ENCODE results near the gene CAPG.
"Not testable (repeated sequence)": the region's sequence is repeated elsewhere in the genome, so short reads cannot be mapped to it uniquely, and the experiment has no call there.

The CAPG gene, protein sequence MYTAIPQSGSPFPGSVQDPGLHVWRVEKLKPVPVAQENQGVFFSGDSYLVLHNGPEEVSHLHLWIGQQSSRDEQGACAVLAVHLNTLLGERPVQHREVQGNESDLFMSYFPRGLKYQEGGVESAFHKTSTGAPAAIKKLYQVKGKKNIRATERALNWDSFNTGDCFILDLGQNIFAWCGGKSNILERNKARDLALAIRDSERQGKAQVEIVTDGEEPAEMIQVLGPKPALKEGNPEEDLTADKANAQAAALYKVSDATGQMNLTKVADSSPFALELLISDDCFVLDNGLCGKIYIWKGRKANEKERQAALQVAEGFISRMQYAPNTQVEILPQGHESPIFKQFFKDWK

GRCh38 chr2:85409845-85410583, at the start of gene CAPG:
TSS of gene CAPG (minus strand) at chr2:85410366. CDS start at chr2:85402145, 8,221 bp downstream.
- DNase-seq: peak; percentile 62

GRCh38 chr2:85459771-85460170, 49.6 kb upstream of the CAPG start:
- DNase-seq: peak; percentile 36

DNA sequence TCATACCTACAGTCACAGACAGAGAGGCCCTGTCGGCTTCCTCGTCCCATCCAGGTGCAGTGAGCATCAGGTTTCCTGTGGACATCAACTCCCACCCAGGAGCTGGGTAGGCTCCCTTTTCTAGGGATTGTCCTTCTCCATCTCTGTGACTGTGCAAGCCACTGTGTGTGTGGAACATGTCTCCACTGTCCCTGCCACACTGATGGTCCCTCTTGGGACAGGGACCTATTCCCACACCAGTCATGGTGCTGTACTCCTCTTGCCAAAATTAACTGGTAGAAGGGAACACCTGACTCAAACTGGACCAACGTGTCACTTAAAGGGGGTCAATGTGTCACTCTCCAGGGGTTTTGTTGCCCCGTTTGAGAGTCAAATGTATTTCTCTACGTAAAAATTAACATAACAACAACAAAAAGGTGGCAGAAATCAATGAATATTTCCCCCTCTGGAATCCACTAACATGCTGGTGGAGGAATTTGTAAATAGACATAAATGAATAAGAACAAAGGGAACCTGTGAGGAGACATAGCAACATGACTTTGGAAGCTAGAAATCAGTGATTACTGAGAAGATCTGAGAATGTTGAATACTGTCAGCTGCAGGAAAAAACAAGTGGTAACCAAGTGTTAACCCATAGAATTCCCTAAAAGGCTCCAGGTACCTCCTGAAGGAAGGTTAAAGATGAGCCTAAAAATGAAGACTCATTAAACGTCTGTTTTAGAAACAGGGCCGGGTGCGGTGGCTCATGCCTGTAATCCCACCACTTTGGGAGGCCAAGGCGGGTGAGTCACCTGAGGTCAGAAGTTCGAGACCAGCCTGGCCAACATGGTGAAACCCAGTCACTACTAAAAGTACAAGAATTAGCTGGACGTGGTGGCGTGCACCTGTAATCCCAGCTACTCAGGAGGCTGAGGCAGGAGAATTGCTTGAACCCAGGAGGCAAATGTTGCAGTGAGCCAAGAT, 48.7 kb upstream of the CAPG start:
- DNase-seq: no peak

DNA sequence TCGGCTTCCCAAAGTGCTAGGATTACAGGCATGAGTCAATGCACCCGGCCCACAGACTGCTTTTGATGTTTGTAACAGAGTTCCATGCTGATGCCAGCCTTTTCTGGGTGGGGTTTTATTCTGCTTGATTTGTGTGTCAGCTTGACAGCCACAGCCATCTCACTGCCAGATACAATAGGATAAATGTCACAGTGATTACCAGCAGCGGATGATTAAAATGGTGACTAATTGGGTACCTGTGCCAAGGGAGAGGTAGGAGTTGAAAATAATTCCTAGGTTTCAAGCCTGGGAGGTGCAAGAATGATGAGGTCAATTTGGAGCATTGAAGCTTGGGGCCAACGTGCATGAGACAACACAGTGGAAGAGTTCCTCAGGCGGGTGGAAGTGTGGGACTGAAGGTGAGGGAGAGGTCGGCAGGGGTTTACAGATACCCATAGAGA, 47.7 kb upstream of the CAPG start:
- DNase-seq: no peak

GRCh38 chr2:85457043-85457442, 46.9 kb upstream of the CAPG start:
- no peak for DNase-seq

DNA sequence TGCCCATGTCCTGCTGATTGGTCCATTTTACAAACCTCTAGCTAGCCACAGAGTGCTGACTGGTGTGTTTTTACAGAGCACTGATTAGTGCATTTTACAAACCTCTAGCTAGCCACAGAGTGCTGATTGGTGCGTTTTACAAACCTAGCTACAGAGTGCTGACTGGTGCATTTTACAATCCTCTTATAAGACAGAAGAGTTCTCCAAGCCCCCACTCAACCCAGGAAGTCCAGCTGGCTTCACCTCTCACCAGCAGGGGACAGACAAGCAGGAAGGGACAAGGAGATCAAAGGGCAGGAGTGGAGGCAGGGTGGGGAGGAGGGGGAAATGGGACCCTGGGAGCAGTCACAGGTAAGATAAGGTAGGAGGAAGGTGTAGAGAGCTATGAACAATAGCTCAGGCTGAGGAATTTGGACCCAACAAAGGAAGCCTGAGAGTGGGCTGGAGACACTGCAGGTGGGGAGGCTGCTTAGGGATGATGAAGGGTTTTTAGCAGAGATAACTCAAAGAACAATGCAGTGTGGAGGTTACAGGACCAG, 45.5 kb upstream of the CAPG start:
- DNase-seq: peak; percentile 13

DNA sequence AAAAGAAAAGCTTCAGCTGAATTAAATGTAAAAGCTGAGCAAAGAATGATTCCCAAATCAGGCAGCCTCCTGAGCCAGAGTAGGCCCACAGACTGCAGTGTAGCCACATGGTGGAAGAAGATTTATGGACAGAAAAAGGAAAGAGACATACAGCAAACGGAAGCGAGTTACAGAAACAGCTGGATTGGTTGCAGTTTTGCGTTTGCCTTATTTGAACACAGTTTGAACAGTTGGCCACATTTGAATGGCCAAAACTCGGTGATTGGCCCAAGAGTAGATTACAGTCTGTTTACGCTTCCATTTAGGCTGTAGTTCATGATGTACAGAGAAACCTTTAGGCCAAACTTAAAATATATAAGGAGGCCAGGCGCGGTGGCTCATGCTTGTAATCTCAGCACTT, 43.4 kb upstream of the CAPG start:
- DNase-seq: no peak

DNA sequence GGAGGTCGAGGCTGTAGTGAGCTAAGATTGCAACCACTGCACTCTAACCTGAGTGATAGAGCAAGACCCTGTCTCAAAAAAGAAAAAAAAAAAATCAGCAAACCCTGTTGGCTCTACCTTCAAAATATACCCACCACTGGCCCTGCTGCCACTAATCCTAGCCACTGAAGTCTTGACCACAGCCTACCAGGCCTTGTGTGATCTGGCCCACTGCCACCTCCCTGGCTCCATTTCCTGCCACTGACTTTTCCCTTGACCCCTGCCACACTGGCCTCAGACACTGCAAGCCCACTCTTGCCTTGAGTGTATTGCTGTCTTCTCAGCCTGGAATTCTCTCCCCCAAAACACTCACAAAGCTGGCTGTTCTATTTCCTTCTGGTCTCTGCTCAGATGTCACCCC, 42.1 kb upstream of the CAPG start:
- no peak for DNase-seq

DNA sequence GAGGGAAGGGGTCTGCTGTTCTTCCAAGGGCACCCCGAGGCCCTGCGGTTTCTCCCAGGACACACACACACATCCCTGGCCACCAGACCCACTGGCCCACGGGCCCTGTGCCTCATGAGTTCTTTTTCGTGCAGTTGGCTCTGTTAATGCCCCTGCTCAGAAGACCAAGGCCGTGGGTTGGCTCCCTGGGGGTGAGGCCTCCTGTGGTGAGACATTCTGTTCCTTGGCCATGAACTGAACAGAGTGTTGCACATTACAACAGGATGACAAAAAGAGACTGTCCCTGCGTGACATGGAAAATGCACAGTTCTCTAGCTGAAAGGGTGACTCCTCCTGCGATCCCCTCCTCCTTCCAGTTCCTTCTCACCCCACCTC, 39.0 kb upstream of the CAPG start:
- DNase-seq: no peak

DNA sequence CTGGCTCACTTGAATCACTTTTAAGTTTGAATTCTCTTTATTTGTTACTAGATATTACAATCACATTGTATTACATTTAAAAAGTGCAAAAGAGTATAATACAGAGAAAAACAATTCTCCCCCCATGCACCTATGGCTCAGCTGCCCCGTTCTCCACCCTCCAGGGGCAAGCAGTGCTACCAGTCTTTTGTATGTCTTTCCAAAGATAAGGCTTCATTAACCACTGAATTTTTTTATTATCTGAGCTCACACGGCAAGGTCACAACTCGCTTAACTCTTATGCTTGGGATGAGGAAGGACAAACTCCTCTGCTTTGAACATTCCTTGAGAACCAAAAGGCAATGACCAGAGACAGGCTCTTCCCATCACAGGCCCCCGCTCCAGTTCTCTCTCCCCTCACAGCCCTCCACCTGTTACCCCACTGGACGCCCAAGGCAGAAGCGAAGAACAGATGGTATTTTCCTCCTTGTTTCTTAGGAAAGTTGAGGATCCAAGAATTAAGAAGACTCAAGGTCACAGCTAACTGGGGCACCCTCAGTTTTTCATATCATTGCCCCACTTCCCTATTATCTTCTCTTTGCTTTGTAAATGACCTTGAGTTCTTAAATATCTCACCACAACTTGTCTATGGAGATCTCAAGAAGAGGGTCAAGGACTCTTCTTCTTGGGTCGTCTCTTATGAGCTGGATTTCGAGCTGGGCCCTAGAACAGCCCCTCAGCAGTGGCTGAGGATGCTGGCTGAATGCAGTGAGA, 38.5 kb upstream of the CAPG start:
- DNase-seq: no peak

- no peak for DNase-seq
Observed at GRCh38 chr2:85447222-85447585, 37.0 kb upstream of the CAPG start.

GRCh38 chr2:85446296-85447221, 36.4 kb upstream of the CAPG start:
- no peak for DNase-seq

- DNase-seq: peak; percentile 35
Observed at GRCh38 chr2:85445316-85446295, 35.4 kb upstream of the CAPG start.

GRCh38 chr2:85444629-85445172, 34.5 kb upstream of the CAPG start:
- DNase-seq: no peak

DNA sequence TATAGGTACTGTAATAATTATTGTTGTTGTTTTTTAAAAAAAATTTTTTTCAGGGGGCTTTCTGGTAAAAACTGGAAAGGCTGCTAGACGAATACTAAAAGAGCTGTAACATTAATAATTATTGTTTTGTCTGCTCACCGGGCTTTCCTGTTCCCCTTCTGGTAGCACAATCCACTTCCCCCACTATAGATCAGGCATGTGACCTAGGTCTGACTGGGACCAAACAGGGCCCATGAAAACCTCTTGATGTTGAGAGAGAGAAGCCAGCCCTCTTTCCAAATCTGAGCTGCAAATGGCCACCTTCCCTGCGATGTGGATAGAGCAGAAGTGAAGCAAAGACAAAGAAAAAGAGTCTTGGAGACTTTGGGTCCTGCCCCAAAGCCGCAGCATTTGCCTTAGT, 31.7 kb upstream of the CAPG start:
- DNase-seq: peak; percentile 4

DNA sequence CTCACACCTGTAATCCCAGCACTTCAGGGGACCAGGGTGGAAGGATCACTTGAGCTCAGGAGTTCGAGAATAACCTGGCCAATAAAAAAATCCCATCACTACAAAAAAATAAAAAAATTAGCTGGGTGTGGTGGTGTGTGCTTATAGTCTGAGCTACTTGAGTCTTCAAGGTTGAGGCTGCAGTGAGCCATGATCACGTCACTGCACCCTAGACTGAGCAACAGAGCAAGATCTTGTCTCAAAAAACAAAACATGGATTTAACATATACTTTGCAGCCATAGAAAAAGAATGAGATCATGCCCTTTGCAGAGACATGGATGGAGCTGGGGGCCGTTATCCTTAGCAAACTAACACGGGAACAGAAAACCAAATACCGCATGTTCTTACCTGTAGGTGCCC, 30.6 kb upstream of the CAPG start:
- no peak for DNase-seq

- no peak for DNase-seq
Observed at GRCh38 chr2:85439986-85440385, 29.8 kb upstream of the CAPG start.

- not testable (repeated sequence) for DNase-seq
Observed at GRCh38 chr2:85439569-85439968, 29.4 kb upstream of the CAPG start.

DNA sequence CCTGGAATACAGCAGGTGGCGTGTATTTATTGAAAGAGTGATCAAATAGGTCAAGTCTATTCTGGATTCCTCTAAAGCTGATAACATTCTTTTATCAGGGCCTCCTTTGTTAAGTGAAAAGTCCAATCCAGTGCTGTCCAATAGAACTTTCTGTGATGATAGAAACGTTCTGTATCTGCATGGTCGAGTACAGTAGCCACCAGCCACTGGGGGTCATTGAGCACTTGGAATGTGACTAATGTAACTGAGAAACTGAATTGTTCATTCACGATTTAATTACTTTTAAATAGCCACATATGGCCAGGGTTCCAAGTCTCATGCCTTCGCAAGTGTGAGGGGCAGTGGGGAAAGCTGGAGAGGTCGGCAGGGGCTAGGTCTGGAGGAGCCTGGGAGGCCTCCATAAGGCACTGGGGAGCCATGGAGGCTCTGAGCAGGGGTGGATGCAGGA, 28.9 kb upstream of the CAPG start:
- DNase-seq: no peak

Measured in OCI-M1 (cell line).